Mesenchymal stem cell (in vitro differentiated cells and primary cell): Measurements from ENCODE around the gene PLA2G6.

Experiments used
- DNase-seq: peaks from one replicate; pipeline ENCODE4 v3.0.0-alpha.2; 2013
- H2AFZ ChIP-seq: one replicate; pipeline ENCODE4 v1.6.1; 2013; ENCODE audit warnings: low read depth, mild to moderate bottlenecking, control low read depth, inconsistent platforms, low read length, moderate library complexity
- H2AK5ac ChIP-seq: 2 replicates; pipeline ENCODE4 v1.6.1; 2013; ENCODE audit warnings: low read length, moderate library complexity, mild to moderate bottlenecking, inconsistent platforms; ENCODE audit not compliant: severe bottlenecking
- H2BK120ac ChIP-seq: one replicate; pipeline ENCODE4 v1.6.1; 2013; ENCODE audit warnings: low read depth, mild to moderate bottlenecking, inconsistent platforms, low read length, moderate library complexity
- H2BK12ac ChIP-seq, 2 experiments: one replicate each; pipeline ENCODE4 v1.6.1; 2013; ENCODE audit warnings: inconsistent platforms in 2 of 2, low read length in 2 of 2, mild to moderate bottlenecking in 2 of 2, moderate library complexity in 2 of 2, control low read depth in 1 of 2
- H2BK15ac ChIP-seq: one replicate; pipeline ENCODE4 v1.6.1; 2013; ENCODE audit warnings: mild to moderate bottlenecking, low read depth, inconsistent platforms; ENCODE audit not compliant: poor library complexity, severe bottlenecking
- H2BK5ac ChIP-seq: 2 replicates; pipeline ENCODE4 v1.6.1; 2013; ENCODE audit warnings: low read depth, mild to moderate bottlenecking, low read length, control low read depth, inconsistent platforms; ENCODE audit not compliant: poor library complexity, severe bottlenecking
- H3K14ac ChIP-seq, 2 experiments: one replicate each; pipeline ENCODE4 v1.6.1; 2013; ENCODE audit warnings: inconsistent platforms in 2 of 2, low read length in 2 of 2, control low read depth in 1 of 2, mild to moderate bottlenecking in 1 of 2, moderate library complexity in 1 of 2
- H3K18ac ChIP-seq, 2 experiments: one replicate each; pipeline ENCODE4 v1.6.1; 2013; ENCODE audit warnings: inconsistent platforms in 2 of 2, low read length in 2 of 2, control low read depth in 1 of 2, low read depth in 1 of 2, mild to moderate bottlenecking in 1 of 2
- H3K23ac ChIP-seq, 2 experiments: one replicate each; pipeline ENCODE4 v1.6.1; 2013; ENCODE audit warnings: inconsistent platforms in 2 of 2, low read length in 2 of 2, mild to moderate bottlenecking in 2 of 2, moderate library complexity in 2 of 2, control low read depth in 1 of 2
- H3K27ac ChIP-seq: 2 replicates; pipeline ENCODE4 v1.5.1; 2013; ENCODE audit warnings: mild to moderate bottlenecking, moderate library complexity, low read length, control low read depth, inconsistent platforms; ENCODE audit not compliant: poor library complexity, severe bottlenecking
- H3K27me3 ChIP-seq, 2 experiments: 2 replicates each; pipeline versions ENCODE4 v1.6.1 to v1.7.0; 2013; ENCODE audit warnings: low read length in 2 of 2, mild to moderate bottlenecking in 2 of 2, moderate library complexity in 2 of 2, control low read depth in 1 of 2, inconsistent platforms in 1 of 2; ENCODE audit not compliant: control insufficient read depth in 1 of 2, insufficient read depth in 1 of 2
- H3K36me3 ChIP-seq, 2 experiments: 2 replicates each; pipeline versions ENCODE4 v1.6.1 to v1.7.0; 2013; ENCODE audit warnings: low read length in 2 of 2, control low read depth in 1 of 2, inconsistent platforms in 1 of 2, low read depth in 1 of 2, mild to moderate bottlenecking in 1 of 2; ENCODE audit not compliant: insufficient read depth in 2 of 2, control insufficient read depth in 1 of 2
- H3K4ac ChIP-seq, 2 experiments: one replicate each; pipeline ENCODE4 v1.6.1; 2013; ENCODE audit warnings: inconsistent platforms in 2 of 2, low read length in 2 of 2, mild to moderate bottlenecking in 2 of 2, moderate library complexity in 2 of 2, control low read depth in 1 of 2, low read depth in 1 of 2
- H3K4me1 ChIP-seq: 2 replicates; pipeline ENCODE4 v1.6.1; 2013; ENCODE audit warnings: low read depth, low read length, control low read depth; ENCODE audit not compliant: control insufficient read depth, insufficient read depth
- H3K4me2 ChIP-seq: 2 replicates; pipeline ENCODE4 v1.6.1; 2013; ENCODE audit warnings: low read length, mild to moderate bottlenecking, inconsistent platforms; ENCODE audit not compliant: poor library complexity, severe bottlenecking
- H3K4me3 ChIP-seq, 2 experiments: 2 replicates each; pipeline versions ENCODE4 v1.5.1 to v1.7.0; 2013; ENCODE audit warnings: low read length in 2 of 2, mild to moderate bottlenecking in 2 of 2, control low read depth in 1 of 2, low read depth in 1 of 2; ENCODE audit not compliant: insufficient read depth in 1 of 2
- H3K79me1 ChIP-seq: replicated peaks from 2 replicates; pipeline ENCODE4 v1.6.1; 2013; ENCODE audit warnings: mild to moderate bottlenecking, control low read depth, low read length, inconsistent platforms; ENCODE audit not compliant: poor library complexity, severe bottlenecking
- H3K9ac ChIP-seq: 2 replicates; pipeline ENCODE4 v1.7.0; 2013; ENCODE audit warnings: mild to moderate bottlenecking, low read length, moderate library complexity
- H3K9me3 ChIP-seq: 2 replicates; pipeline ENCODE4 v1.7.0; 2013; ENCODE audit warnings: mild to moderate bottlenecking, low read length; ENCODE audit not compliant: control insufficient read depth
- H4K8ac ChIP-seq: one replicate; pipeline ENCODE4 v1.6.1; 2013; ENCODE audit warnings: inconsistent platforms, mild to moderate bottlenecking, low read length, moderate library complexity
- H4K91ac ChIP-seq: one replicate; pipeline ENCODE4 v1.6.1; 2013; ENCODE audit warnings: mild to moderate bottlenecking, low read length, inconsistent platforms
- WGBS: methylation state at CpG from one replicate; pipeline ENCODE4 v1.1.7; 2013; ENCODE audit warnings: mixed read lengths; 5-methylcytosine and 5-hydroxymethylcytosine counted together

PLA2G6 gene

GRCh38 chr22:38073150-38074130 is 108.2 kb downstream of the PLA2G6 start:
- Histone ChIP-seq H3K79me1 (no peaks in the 10 kb centered on the region), H3K4me3 (no peak overlapping the region), H3K4ac (no peak overlapping the region), H3K9me3 (no peaks in the 10 kb centered on the region), H2BK5ac (no peak overlapping the region), H3K4me1 (no peaks in the 10 kb centered on the region), H4K8ac (no peak overlapping the region), H2AK5ac (no peak overlapping the region), H3K36me3 (peaks cover 0 to 93% of the 10 kb centered on the region in 2 experiments), H3K18ac (no peak overlapping the region), H3K14ac (no peak overlapping the region), H2BK12ac (no peak overlapping the region), H4K91ac (no peak overlapping the region), H3K23ac (no peak overlapping the region), H2BK15ac (no peak overlapping the region), H2AFZ (no peak overlapping the region), H3K27ac (no peak overlapping the region), H2BK120ac (no peak overlapping the region), H3K27me3 (peaks cover 0 to 3% of the 10 kb centered on the region in 2 experiments), H3K9ac (no peak overlapping the region), H3K4me2 (no peak overlapping the region)
- no peak for DNase-seq
- 96% methylated on average over 25 of the region's 28 CpGs for WGBS

- 94% methylated on average over 25 of the region's 25 CpGs for WGBS
Measured at GRCh38 chr22:38072322-38073149, 109.1 kb downstream of the PLA2G6 start.

GRCh38 chr22:38071421-38072321 is 110.0 kb downstream of the PLA2G6 start:
- Histone ChIP-seq H2BK120ac (no peak overlapping the region), H4K8ac (no peak overlapping the region), H3K79me1 (no peaks in the 10 kb centered on the region), H2AFZ (no peak overlapping the region), H3K18ac (no peak overlapping the region), H2BK12ac (no peak overlapping the region), H2AK5ac (no peak overlapping the region), H3K27me3 (no peaks in the 10 kb centered on the region), H2BK5ac (no peak overlapping the region), H3K4me2 (no peak overlapping the region), H3K9me3 (no peaks in the 10 kb centered on the region), H3K36me3 (peaks cover 0 to 95% of the 10 kb centered on the region in 2 experiments), H3K14ac (no peak overlapping the region), H4K91ac (no peak overlapping the region), H3K23ac (no peak overlapping the region), H3K4me3 (no peak overlapping the region), H3K27ac (no peak overlapping the region), H3K4ac (no peak overlapping the region), H2BK15ac (no peak overlapping the region), H3K9ac (no peak overlapping the region), H3K4me1 (no peaks in the 10 kb centered on the region)
- DNase-seq: no peak
- WGBS: 96% methylated on average over 22 of the region's 22 CpGs

More at GRCh38 chr22:38072322-38073149, 109.1 kb downstream of the PLA2G6 start:
- no peak overlapping the region for H3K14ac ChIP-seq
- no peak overlapping the region for H3K4me3 ChIP-seq
- no peak for DNase-seq
- no peaks in the 10 kb centered on the region for H3K27me3 ChIP-seq
- no peak overlapping the region for H2AK5ac ChIP-seq
- no peak overlapping the region for H3K4ac ChIP-seq
- peaks cover 0 to 93% of the 10 kb centered on the region in 2 experiments for H3K36me3 ChIP-seq
- H2BK12ac ChIP-seq: no peak overlapping the region
- no peak overlapping the region for H2BK5ac ChIP-seq
- H3K9ac ChIP-seq: no peak overlapping the region
- H2BK15ac ChIP-seq: no peak overlapping the region
- H3K4me1 ChIP-seq: no peaks in the 10 kb centered on the region
- no peak overlapping the region for H3K27ac ChIP-seq
- no peak overlapping the region for H4K8ac ChIP-seq
- no peak overlapping the region for H3K4me2 ChIP-seq
- H2BK120ac ChIP-seq: no peak overlapping the region
- H3K23ac ChIP-seq: no peak overlapping the region
- H3K9me3 ChIP-seq: no peaks in the 10 kb centered on the region
- no peak overlapping the region for H3K18ac ChIP-seq
- no peak overlapping the region for H2AFZ ChIP-seq
- no peak overlapping the region for H4K91ac ChIP-seq
- H3K79me1 ChIP-seq: no peaks in the 10 kb centered on the region
